ENCODE results near the gene EHBP1.

The EHBP1 gene

GRCh38 chr2:62814123-62814522, 108.6 kb downstream of the EHBP1 start:
- no peaks in the 10 kb centered on the region for H3K27me3 Mint-ChIP-seq
- H3K4me1 Mint-ChIP-seq (ENCODE audit: low read depth) = peaks cover 6% of the 10 kb centered on the region
- H3K27ac Mint-ChIP-seq = no peak overlapping the region
- H3K9me3 Mint-ChIP-seq = no peaks in the 10 kb centered on the region
- H3K4me3 Mint-ChIP-seq = no peak overlapping the region
- no peaks in the 10 kb centered on the region for H3K36me3 Mint-ChIP-seq (ENCODE audit: low read depth)
- intact Hi-C loops (cut with micrococcal nuclease) = no loop called here

GRCh38 chr2:62817348-62817747, 111.8 kb downstream of the EHBP1 start:
- H3K4me1 Mint-ChIP-seq (ENCODE audit: low read depth) = peaks cover 6% of the 10 kb centered on the region
- H3K27me3 Mint-ChIP-seq = no peaks in the 10 kb centered on the region
- no peaks in the 10 kb centered on the region for H3K36me3 Mint-ChIP-seq (ENCODE audit: low read depth)
- intact Hi-C loops (cut with micrococcal nuclease) = no loop called here
- H3K27ac Mint-ChIP-seq = no peak overlapping the region
- H3K4me3 Mint-ChIP-seq = no peak overlapping the region
- no peaks in the 10 kb centered on the region for H3K9me3 Mint-ChIP-seq

GRCh38 chr2:62817995-62818713, 112.6 kb downstream of the EHBP1 start:
- Mint-ChIP-seq H3K27ac (no peak overlapping the region), H3K36me3 (ENCODE audit: low read depth) (no peaks in the 10 kb centered on the region), H3K4me3 (no peak overlapping the region), H3K9me3 (no peaks in the 10 kb centered on the region), H3K27me3 (no peaks in the 10 kb centered on the region), H3K4me1 (ENCODE audit: low read depth) (peaks cover 6% of the 10 kb centered on the region)
- intact Hi-C loops (cut with micrococcal nuclease) = no loop called here

GRCh38 chr2:62822549-62822948, 117.0 kb downstream of the EHBP1 start:
- intact Hi-C loops (cut with micrococcal nuclease) = no loop called here
- Mint-ChIP-seq H3K36me3 (ENCODE audit: low read depth) (peaks cover 17% of the 10 kb centered on the region), H3K27me3 (no peaks in the 10 kb centered on the region), H3K4me3 (no peak overlapping the region), H3K27ac (no peak overlapping the region), H3K4me1 (ENCODE audit: low read depth) (no peaks in the 10 kb centered on the region), H3K9me3 (no peaks in the 10 kb centered on the region)

GRCh38 chr2:62824388-62824787, 118.9 kb downstream of the EHBP1 start:
- Mint-ChIP-seq H3K4me1 (ENCODE audit: low read depth) (no peaks in the 10 kb centered on the region), H3K9me3 (no peaks in the 10 kb centered on the region), H3K36me3 (ENCODE audit: low read depth) (peaks cover 21% of the 10 kb centered on the region), H3K4me3 (no peak overlapping the region), H3K27me3 (no peaks in the 10 kb centered on the region), H3K27ac (no peak overlapping the region)
- intact Hi-C loops (cut with micrococcal nuclease) = no loop called here

- H3K4me1 Mint-ChIP-seq (ENCODE audit: low read depth) = no peaks in the 10 kb centered on the region
- no peaks in the 10 kb centered on the region for H3K27me3 Mint-ChIP-seq
- intact Hi-C loops (cut with micrococcal nuclease) = no loop called here
Observed at GRCh38 chr2:62826141-62826540, 120.6 kb downstream of the EHBP1 start.

GRCh38 chr2:62826953-62827675, 121.6 kb downstream of the EHBP1 start:
- no peaks in the 10 kb centered on the region for H3K9me3 Mint-ChIP-seq
- intact Hi-C loops (cut with micrococcal nuclease) = no loop called here
- H3K27ac Mint-ChIP-seq = no peak overlapping the region

More at GRCh38 chr2:62826141-62826540, 120.6 kb downstream of the EHBP1 start:
- Mint-ChIP-seq H3K4me3 (no peak overlapping the region), H3K27ac (no peak overlapping the region), H3K36me3 (ENCODE audit: low read depth) (peaks cover 30% of the 10 kb centered on the region), H3K9me3 (no peaks in the 10 kb centered on the region)

GRCh38 chr2:62831729-62832128, 126.2 kb downstream of the EHBP1 start:
- no peaks in the 10 kb centered on the region for H3K27me3 Mint-ChIP-seq
- peaks cover 45% of the 10 kb centered on the region for H3K36me3 Mint-ChIP-seq (ENCODE audit: low read depth)
- intact Hi-C loops (cut with micrococcal nuclease) = no loop called here
- no peak overlapping the region for H3K4me3 Mint-ChIP-seq
- no peaks in the 10 kb centered on the region for H3K4me1 Mint-ChIP-seq (ENCODE audit: low read depth)
- H3K9me3 Mint-ChIP-seq = peaks cover 17% of the 10 kb centered on the region
- H3K27ac Mint-ChIP-seq = no peak overlapping the region

More at GRCh38 chr2:62826953-62827675, 121.6 kb downstream of the EHBP1 start:
- no peaks in the 10 kb centered on the region for H3K27me3 Mint-ChIP-seq
- no peak overlapping the region for H3K4me3 Mint-ChIP-seq
- H3K4me1 Mint-ChIP-seq (ENCODE audit: low read depth) = no peaks in the 10 kb centered on the region
- H3K36me3 Mint-ChIP-seq (ENCODE audit: low read depth) = peaks cover 38% of the 10 kb centered on the region

- Mint-ChIP-seq H3K36me3 (ENCODE audit: low read depth) (no peaks in the 10 kb centered on the region), H3K4me3 (no peak overlapping the region), H3K27me3 (no peaks in the 10 kb centered on the region), H3K9me3 (peaks cover 9% of the 10 kb centered on the region), H3K27ac (no peak overlapping the region), H3K4me1 (ENCODE audit: low read depth) (no peaks in the 10 kb centered on the region)
- intact Hi-C loops (cut with micrococcal nuclease) = no loop called here
Observed at GRCh38 chr2:62844311-62845090, 139.0 kb downstream of the EHBP1 start.

- Mint-ChIP-seq H3K27ac (no peak overlapping the region), H3K4me3 (no peak overlapping the region), H3K4me1 (ENCODE audit: low read depth) (no peaks in the 10 kb centered on the region), H3K9me3 (peaks cover 9% of the 10 kb centered on the region), H3K27me3 (no peaks in the 10 kb centered on the region), H3K36me3 (ENCODE audit: low read depth) (no peaks in the 10 kb centered on the region)
- intact Hi-C loops (cut with micrococcal nuclease) = no loop called here
Observed at GRCh38 chr2:62845256-62845655, 139.7 kb downstream of the EHBP1 start.

GRCh38 chr2:62852254-62852653, 146.7 kb downstream of the EHBP1 start:
- Mint-ChIP-seq H3K4me1 (ENCODE audit: low read depth) (no peaks in the 10 kb centered on the region), H3K4me3 (no peak overlapping the region), H3K27ac (no peak overlapping the region), H3K27me3 (no peaks in the 10 kb centered on the region), H3K9me3 (peaks cover 16% of the 10 kb centered on the region), H3K36me3 (ENCODE audit: low read depth) (peaks cover 5% of the 10 kb centered on the region)
- intact Hi-C loops (cut with micrococcal nuclease) = no loop called here

- Mint-ChIP-seq H3K4me3 (no peak overlapping the region), H3K27ac (no peak overlapping the region), H3K27me3 (no peaks in the 10 kb centered on the region), H3K9me3 (peaks cover 16% of the 10 kb centered on the region), H3K36me3 (ENCODE audit: low read depth) (peaks cover 5% of the 10 kb centered on the region), H3K4me1 (ENCODE audit: low read depth) (no peaks in the 10 kb centered on the region)
- intact Hi-C loops (cut with micrococcal nuclease) = no loop called here
Observed at GRCh38 chr2:62854600-62855514, 149.3 kb downstream of the EHBP1 start.

GRCh38 chr2:62856228-62857040, 150.9 kb downstream of the EHBP1 start:
- Mint-ChIP-seq H3K4me3 (no peak overlapping the region), H3K9me3 (peaks cover 16% of the 10 kb centered on the region), H3K27ac (no peak overlapping the region), H3K4me1 (ENCODE audit: low read depth) (no peaks in the 10 kb centered on the region), H3K27me3 (no peaks in the 10 kb centered on the region), H3K36me3 (ENCODE audit: low read depth) (peaks cover 5% of the 10 kb centered on the region)
- intact Hi-C loops (cut with micrococcal nuclease) = no loop called here

All from dendritic cell treated with granulocyte-macrophage colony-stimulating factor and Interleukin-4, amounts not matched to agents 40 ng/mL and 50 ng/mL, for 4 days (primary cell).